ENCODE results near the gene FARP1. TPM values are rescaled to one million over a fixed set of nuclear protein-coding genes. Genes with fewer than 3 reads are reported as not detected.
A peak's percentile ranks its signal among the peaks of the same experiment; 100 is the strongest.

Gene FARP1
- total RNA-seq, 1 experiment from 2014 or later: 33.0 TPM

DNA sequence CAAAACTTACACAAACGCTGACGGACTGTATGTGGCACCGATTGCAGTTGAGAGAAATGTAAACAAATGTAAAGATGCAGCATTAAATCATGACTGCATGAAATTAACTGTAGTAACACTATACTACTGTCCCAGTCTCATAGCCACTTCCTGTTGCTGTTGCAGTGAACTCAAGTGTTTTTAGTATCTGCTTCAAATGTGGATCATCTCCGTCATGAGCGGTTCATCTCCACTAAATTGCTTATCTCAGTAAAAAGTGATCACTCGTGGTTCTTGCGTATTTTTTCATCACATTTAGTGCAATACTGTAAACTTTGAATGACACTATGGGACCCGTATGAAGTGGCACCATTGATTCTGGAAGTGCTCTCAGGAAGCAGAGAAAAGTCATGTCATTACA is 94.4 kb downstream of the FARP1 start:
- in situ Hi-C loops (cut with HindIII; ENCODE audit: low pct_unique_long_range_greater_than_20kb, low sequenced_read_pairs): no loop called here
- DNase-seq (ENCODE audit: low read depth): no peak

DNA sequence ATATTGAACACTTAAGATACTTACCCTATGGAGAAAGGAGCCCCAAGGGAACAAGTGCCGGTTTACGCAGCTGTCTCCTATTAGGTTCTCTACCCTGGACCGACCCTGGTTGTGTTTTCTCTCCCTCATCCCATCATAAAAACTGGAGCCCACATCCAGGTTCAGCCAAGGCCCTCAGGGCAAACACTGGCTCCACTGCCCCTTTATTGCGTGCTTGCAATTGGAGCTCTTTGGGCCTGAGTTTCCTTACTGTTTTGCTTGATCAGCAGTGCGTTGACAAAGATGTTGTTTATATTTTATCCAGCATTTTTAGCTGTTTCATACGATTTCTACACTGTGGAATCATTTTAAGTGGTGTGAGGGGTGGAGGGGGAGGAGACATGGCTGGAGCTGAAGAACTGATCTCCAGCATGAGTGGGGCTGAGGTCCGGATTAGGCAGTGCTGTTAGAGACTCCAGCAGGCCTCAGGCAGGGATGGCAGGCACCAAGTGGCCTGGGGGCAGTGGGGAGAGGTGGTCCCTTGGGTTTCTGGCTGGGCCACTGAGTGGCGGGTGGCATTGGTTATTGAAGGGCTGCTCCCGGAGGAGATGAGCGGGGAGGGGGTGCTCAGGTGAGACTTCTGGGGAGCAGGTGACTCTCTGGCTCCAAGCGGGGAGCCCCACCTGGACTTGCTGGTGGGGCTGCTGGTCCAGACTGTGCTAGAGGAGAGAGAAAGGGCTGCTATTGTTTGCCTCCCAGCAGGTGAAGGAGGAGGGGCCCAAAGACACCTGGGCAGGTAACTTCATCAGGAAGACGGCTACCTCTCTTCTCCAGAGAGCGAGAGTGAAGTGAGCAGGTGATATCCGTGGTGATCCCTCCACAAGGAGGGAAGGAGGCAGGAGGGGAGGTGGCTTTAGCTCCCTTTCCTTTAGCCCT is 96.5 kb downstream of the FARP1 start:
- in situ Hi-C loops (cut with HindIII; ENCODE audit: low pct_unique_long_range_greater_than_20kb, low sequenced_read_pairs): no loop called here
- peak; percentile 74 for DNase-seq (ENCODE audit: low read depth)

DNA sequence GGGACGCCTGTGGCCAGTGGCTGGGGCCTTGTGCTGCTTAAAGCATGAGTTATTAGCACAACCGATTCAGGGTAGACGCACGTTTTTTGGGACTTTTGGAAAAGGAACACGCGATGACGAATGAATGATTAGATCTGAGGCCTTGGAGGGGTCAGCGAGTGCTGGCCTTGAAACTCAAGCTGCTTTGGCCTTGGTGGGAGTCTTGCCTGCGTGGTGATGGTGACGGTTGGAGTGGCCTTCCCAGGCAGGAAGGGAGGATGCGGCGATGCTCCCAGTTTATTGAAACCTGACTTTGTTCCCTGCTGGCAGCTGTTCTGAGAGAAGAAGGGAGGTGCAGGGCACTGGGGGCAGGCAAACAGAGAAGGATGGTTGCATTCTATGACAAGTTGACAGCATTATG is 97.2 kb downstream of the FARP1 start:
- no peak for DNase-seq (ENCODE audit: low read depth)
- in situ Hi-C loops (cut with HindIII; ENCODE audit: low pct_unique_long_range_greater_than_20kb, low sequenced_read_pairs): no loop called here

DNA sequence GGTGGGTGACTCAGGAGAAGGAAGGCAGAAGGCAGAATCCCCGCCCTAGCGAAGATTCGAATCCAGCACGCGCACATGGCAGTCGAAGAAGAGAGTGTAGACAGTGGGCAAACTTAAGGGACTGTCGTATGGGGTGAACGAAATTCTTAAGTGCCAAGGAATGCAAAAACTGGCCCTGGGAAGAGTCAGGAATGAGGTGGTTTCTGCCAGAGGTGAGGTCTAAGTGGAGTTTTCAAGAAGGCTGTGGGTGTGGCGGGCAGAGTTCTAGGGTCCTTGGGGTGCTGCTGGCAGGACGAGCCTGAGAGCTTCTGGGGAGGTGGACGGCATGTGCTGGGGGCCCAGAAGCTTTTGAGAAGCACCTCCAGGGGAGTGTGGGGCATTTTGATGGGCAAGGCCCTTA is 98.1 kb downstream of the FARP1 start:
- in situ Hi-C loops (cut with HindIII; ENCODE audit: low pct_unique_long_range_greater_than_20kb, low sequenced_read_pairs): no loop called here
- no peak for DNase-seq (ENCODE audit: low read depth)

DNA sequence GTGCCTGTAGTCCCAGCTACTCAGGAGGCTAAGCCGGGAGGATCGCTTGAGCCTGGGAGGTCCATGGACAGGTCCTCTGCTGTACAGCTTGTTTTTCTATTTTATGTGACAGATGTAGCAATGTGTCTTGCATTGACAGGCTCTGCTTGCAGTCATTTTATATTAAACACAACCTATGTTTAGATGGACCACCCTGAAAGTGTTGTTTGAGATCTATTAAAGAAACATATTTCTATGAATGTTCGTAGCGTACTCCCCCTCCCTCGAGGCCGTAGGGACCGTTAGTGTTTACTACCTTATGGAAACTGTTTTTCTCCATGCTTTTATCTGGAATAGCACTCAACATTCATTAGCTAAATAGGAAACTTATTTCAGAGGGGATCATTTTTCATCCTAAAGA is 99.1 kb downstream of the FARP1 start:
- no peak for DNase-seq (ENCODE audit: low read depth)
- in situ Hi-C loops (cut with HindIII; ENCODE audit: low pct_unique_long_range_greater_than_20kb, low sequenced_read_pairs): no loop called here

DNA sequence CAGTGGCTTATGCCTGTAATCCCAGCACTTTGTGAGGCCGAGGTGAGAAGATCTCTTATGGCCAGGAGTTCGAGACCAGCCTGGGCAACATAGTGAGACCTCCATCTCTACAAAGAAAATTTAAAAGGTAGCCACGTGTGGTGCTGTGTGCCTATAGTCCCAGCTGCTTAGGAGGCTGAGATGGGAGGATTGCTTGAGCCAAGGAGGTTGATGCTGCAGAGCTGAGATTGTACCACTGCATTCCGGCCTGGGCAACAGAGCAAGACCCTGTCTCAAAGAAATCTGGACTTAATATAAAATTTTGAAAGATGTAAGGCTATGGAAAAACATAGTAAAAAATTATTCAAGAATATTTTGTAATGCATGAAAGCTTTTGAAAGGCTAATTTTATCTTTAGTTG is 99.5 kb downstream of the FARP1 start:
- in situ Hi-C loops (cut with HindIII; ENCODE audit: low pct_unique_long_range_greater_than_20kb, low sequenced_read_pairs): no loop called here

DNA sequence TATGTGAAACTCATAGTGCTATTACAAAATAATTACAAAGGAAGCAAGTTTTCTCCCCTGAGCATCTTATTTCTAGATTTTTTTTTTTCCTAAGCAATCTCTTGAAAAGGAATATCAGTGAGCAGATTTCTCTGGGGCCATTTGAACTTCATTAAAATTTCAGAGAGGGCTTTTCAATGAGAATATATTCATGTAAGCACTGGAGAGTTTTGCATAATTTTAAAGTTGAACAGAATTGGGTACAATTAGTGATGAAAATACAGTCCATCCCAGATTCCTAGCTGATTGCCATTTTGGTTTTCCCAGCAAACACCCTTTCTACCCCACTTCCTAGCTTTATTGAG is 101.0 kb downstream of the FARP1 start:
- DNase-seq (ENCODE audit: low read depth): no peak
- in situ Hi-C loops (cut with HindIII; ENCODE audit: low pct_unique_long_range_greater_than_20kb, low sequenced_read_pairs): no loop called here

More for the DNA sequence above, 99.5 kb downstream of the FARP1 start:
- DNase-seq (ENCODE audit: low read depth): no peak

DNA sequence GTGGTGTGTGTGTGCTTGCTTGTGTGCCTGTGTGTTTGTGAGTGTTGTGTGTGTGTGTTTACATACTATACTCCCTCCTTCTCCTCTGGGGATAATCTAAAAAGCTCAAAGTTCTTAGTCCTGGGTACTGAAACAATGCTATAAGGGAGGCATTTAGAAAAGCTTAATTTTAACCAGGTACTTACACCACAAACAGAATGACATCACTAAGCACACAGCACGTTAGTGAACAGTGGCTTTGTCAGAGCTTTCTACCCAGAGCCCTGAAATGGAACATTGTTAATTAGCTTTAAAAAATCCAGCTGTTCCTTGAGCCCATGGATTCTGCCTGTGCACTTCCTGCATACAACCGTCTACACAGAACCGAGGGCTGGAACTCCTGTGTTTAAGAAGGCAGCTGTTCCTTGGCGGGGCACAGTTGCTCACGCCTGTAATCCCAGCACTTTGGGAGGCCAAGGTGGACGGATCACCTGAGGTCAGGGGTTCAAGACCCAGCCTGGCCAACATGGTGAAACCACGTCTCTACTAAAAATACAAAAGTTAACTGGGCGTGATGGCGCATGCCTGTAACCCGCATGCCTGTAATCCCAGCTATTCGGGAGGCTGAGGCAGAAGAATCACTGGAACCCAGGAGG is 103.8 kb downstream of the FARP1 start:
- no peak for DNase-seq (ENCODE audit: low read depth)
- in situ Hi-C loops (cut with HindIII; ENCODE audit: low pct_unique_long_range_greater_than_20kb, low sequenced_read_pairs): no loop called here

DNA sequence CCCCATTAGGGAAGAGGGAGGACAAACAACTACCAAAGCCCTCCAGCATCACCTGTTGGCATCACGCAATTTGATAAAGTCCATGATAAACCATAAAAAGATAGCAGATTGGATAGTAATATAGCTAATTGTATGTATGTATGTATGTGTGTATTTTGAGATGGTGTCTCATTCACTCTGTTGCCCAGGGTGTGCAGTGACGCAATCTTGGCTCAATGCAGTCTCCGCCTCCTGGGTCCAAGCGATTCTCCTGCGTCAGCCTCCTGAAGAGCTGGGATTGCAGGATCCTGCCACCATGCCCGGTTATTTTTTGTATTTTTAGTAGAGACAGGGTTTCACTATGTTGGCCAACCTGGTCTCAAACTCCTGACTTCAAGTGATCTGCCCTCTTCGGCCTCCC is 108.8 kb downstream of the FARP1 start:
- in situ Hi-C loops (cut with HindIII; ENCODE audit: low pct_unique_long_range_greater_than_20kb, low sequenced_read_pairs): no loop called here
- DNase-seq (ENCODE audit: low read depth): no peak

DNA sequence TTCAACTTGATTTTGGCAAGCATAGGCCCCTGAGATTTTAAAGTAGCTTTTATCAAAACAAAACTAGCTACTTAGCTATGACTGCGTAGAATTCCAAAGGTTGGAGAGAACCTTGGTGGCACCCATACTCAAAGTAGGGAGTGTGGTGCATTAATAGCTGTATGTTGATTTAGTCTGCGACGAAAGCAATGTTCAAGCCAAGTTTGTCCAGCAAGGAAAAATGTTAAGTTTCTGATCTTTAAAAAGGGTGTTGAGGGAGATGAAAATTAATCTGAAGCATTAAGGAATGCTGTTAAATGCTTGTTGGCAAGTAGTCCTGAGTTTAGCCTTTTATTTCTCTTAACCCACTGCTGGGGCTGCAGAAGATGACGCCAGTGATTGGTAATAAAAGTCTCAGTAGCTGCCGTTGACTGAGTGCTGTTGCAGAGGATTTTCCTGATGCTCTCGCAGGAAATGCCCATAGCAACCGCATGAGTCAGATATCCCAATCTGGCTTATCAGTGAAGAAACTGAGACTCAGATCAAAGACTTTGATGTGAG is 110.1 kb downstream of the FARP1 start:
- in situ Hi-C loops (cut with HindIII; ENCODE audit: low pct_unique_long_range_greater_than_20kb, low sequenced_read_pairs): no loop called here
- peak; percentile 48 for DNase-seq (ENCODE audit: low read depth)

DNA sequence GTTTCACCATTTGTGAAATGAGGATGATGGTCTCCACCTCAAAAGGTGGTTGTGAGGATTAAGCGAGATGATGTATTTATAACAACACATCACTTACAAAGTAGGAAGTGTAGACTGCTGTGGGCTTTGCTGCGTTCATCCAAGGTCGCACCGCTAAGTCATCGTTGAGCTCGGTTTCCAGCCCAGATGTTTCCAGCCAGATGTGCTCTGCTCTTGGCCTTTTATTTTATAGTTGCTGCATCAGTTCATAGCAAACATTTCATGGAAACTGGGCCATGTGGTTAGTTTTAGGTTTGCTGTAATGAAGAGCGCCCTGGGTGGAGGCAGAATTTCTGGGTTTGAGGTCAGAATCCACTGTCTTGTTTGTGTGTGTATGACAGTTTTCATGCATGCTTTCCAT is 110.6 kb downstream of the FARP1 start:
- in situ Hi-C loops (cut with HindIII; ENCODE audit: low pct_unique_long_range_greater_than_20kb, low sequenced_read_pairs): no loop called here
- no peak for DNase-seq (ENCODE audit: low read depth)

DNA sequence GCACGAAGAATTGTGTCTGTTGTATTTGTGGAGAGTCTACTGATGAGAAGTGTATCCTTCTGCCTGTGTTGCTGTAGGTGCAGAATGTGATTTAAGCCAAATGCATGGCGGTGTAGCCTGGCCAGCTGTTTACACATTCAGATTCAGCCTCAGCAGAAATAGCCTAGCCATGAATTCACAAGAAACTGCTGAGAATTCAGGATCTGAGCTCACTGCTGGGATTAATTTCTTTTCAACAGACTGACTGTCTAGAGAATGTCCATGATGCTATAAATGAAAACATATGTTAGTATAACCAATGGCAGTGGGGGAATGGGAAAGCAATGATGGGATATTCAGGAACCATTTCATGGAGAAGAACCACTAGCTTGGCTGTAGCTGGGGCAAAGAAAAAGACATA is 111.6 kb downstream of the FARP1 start:
- in situ Hi-C loops (cut with HindIII; ENCODE audit: low pct_unique_long_range_greater_than_20kb, low sequenced_read_pairs): no loop called here
- no peak for DNase-seq (ENCODE audit: low read depth)

DNA sequence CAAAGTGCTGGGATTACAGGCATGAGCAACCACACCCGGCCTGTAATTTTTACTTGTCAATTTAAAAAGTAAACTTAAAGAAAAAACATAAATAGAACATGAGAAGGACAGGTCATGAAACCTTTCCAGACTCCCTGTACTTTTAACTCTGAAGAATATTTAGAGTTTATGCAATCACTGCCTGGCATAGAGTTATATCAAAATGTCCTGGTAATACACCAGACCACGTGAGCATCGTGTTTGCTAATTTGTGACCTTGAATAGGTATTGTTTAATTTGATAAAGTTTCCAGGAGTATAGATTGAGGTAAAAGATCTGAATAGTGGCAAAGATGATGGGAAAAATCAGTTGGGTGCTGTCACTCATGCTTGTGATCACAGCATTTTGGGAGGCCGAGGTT is 115.3 kb downstream of the FARP1 start:
- DNase-seq (ENCODE audit: low read depth): no peak
- in situ Hi-C loops (cut with HindIII; ENCODE audit: low pct_unique_long_range_greater_than_20kb, low sequenced_read_pairs): no loop called here

DNA sequence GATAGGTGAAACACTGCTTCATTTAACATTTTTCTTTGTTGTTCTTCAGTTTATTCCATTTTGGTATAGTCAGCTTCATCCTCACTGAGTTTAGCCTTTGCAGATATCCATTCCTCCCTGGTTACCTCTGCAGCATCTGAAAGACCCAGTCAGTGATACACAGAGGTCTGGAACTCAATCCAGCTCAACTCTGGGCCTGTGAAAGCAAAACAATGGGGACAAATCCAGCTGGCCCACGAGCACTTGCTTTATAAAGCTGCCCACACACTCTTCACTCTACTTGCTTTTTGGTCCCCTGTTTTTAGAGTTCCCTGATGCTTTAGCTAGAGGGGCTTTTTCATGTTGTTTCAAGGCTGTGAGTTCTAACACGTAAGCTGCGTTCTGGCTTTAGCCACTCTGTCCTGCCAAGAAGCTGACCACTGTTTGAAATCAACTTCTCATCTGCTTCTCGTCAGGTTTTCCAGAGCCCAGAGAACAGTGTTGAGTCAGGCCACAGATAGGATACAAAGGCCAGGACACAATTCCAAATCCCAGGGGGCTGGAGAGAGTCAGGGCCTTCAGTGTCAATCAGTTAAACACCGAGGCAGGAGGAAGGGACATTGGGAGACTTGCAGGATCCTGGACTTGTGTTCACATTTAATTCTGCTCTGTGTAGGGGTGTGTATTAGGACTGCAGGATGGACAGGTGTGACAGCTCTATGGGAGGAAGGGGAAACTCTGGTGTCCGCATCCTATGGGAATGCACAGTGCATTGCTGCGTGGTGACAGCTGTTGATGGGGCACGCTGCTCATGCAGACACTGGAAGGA is 117.7 kb downstream of the FARP1 start:
- in situ Hi-C loops (cut with HindIII; ENCODE audit: low pct_unique_long_range_greater_than_20kb, low sequenced_read_pairs): no loop called here
- DNase-seq (ENCODE audit: low read depth): no peak

DNA sequence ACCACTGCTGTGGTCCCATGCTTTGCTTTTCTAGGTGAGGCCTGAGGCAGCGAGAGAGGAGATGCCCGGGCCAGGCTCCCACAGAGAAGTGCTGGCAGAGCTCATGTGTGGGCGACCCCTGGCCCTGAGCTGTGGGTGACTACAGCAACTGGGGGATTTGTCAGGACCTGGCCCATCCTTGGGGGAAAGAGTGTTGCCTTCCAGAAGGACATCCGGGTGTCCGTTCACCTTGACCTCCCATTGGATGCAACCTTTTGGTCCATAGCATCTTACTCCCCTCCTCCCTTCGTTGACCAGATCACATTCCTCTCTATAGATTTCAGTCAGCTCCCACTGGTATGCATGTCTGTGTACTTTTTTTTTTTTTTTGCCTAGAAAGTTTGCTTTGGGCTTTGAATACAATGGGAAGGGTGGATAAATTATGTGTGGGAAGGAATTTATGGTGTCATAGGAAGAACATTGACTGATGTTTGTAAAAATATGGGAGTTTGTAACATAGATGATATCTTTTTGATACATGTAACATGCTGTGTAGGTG is 118.3 kb downstream of the FARP1 start:
- DNase-seq (ENCODE audit: low read depth): no peak
- in situ Hi-C loops (cut with HindIII; ENCODE audit: low pct_unique_long_range_greater_than_20kb, low sequenced_read_pairs): no loop called here

DNA sequence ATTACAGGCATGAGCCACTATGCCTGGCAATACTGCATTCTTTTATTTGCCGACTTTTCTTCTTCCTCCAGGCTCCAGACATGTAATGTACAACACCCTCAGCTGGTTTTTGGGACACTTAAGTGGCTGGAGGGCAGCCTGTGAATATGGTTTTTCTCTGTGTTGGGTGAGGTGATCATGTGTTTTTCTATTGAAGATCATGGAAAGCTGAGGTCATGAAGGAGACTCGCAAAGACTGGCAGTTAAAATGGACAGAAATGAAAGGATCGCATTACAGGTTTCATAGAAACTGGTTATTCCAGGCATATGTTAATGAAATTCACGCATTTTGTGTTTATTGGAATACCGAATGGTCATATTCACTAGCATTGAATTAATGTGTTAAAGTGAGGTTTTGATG is 119.4 kb downstream of the FARP1 start:
- in situ Hi-C loops (cut with HindIII; ENCODE audit: low pct_unique_long_range_greater_than_20kb, low sequenced_read_pairs): no loop called here
- no peak for DNase-seq (ENCODE audit: low read depth)

DNA sequence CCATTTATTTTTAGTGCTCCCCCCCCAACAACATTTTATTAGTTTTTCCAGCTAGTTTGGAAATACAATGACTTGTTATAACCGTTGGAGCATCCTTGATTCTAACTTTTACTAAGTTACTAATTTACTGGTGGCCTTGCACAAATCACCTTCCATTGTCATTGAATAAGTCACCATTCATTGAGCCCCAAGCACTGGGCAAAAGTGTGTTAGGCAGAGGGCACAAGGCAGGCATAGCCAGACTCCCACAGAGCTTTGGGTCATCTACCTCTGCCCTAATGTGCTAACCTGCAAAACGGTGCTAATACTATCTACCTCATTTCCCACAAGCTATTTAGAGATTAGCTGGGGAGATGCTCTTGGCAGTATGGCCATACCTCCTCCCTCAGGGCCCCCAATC is 120.9 kb downstream of the FARP1 start:
- in situ Hi-C loops (cut with HindIII; ENCODE audit: low pct_unique_long_range_greater_than_20kb, low sequenced_read_pairs): no loop called here
- DNase-seq (ENCODE audit: low read depth): peak; percentile 62

DNA sequence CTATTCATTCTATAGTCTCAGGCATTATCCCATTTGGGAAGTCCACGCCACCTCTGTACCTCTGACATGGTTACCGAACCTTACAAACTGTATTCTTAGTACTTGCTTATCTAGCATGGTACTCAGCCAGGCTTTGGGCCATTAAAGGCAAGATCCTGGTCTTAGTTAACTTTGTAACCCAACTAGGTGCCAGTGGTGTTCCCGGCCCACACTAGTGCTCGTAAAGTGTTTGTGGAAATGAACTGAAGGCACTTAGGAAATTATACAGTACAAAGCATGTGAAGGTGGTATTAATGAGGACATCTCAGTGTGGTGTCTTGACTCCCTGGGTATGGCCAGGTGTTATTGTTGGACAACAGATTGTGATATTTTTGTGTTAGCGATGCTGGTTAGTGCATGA is 122.0 kb downstream of the FARP1 start:
- DNase-seq (ENCODE audit: low read depth): no peak
- in situ Hi-C loops (cut with HindIII; ENCODE audit: low pct_unique_long_range_greater_than_20kb, low sequenced_read_pairs): no loop called here

Measured in Caki2 (cell line).